Parathyroid adenoma (tissue), 2 donors: ENCODE results near the gene SIGLEC14.

Source experiments
- H2AFZ ChIP-seq: fragments of 300-600 bp; sonication (generic); one replicate; pipeline ENCODE4 v1.7.0; 2017; ENCODE audit warnings: antibody characterized with exemption, mild to moderate bottlenecking
- H3K27ac ChIP-seq: fragments of 300-600 bp; sonication (generic); one replicate; pipeline ENCODE4 v1.7.0; 2017
- H3K27me3 ChIP-seq: fragments of 300-600 bp; sonication (generic); one replicate; pipeline ENCODE4 v1.7.0; 2017; ENCODE audit warnings: low read length; ENCODE audit not compliant: control insufficient read depth, insufficient read depth
- H3K36me3 ChIP-seq: fragments of 300-600 bp; sonication (generic); one replicate; pipeline ENCODE4 v1.7.0; 2017; ENCODE audit warnings: low read length; ENCODE audit not compliant: control insufficient read depth, insufficient read depth
- H3K4me1 ChIP-seq: fragments of 300-600 bp; sonication (generic); one replicate; pipeline ENCODE4 v1.7.0; 2017; ENCODE audit warnings: control low read depth
- H3K4me2 ChIP-seq: fragments of 300-600 bp; sonication (generic); one replicate; pipeline ENCODE4 v1.7.0; 2017; ENCODE audit warnings: low read length
- H3K4me3 ChIP-seq: fragments of 300-600 bp; sonication (generic); one replicate; pipeline ENCODE4 v1.7.0; 2017; ENCODE audit warnings: low read depth, low read length
- H3K79me2 ChIP-seq: fragments of 300-600 bp; sonication (generic); one replicate; pipeline ENCODE4 v1.7.0; 2017; ENCODE audit warnings: control low read depth
- H3K9ac ChIP-seq: fragments of 300-600 bp; sonication (generic); one replicate; pipeline ENCODE4 v1.7.0; 2017; ENCODE audit warnings: mild to moderate bottlenecking
- H3K9me3 ChIP-seq: fragments of 300-600 bp; sonication (generic); one replicate; pipeline ENCODE4 v1.7.0; 2017; ENCODE audit warnings: low read length; ENCODE audit not compliant: control insufficient read depth
- TF ChIP-seq, protein P1 (sequence below): fragments of 300-600 bp; sonication (generic); IDR thresholded peaks from one replicate; pipeline ENCODE4 v1.7.0; 2017; ENCODE audit warnings: antibody characterized with exemption, mild to moderate bottlenecking
- donor health status: primary hyperparathyroidism.

Gene SIGLEC14

DNA sequence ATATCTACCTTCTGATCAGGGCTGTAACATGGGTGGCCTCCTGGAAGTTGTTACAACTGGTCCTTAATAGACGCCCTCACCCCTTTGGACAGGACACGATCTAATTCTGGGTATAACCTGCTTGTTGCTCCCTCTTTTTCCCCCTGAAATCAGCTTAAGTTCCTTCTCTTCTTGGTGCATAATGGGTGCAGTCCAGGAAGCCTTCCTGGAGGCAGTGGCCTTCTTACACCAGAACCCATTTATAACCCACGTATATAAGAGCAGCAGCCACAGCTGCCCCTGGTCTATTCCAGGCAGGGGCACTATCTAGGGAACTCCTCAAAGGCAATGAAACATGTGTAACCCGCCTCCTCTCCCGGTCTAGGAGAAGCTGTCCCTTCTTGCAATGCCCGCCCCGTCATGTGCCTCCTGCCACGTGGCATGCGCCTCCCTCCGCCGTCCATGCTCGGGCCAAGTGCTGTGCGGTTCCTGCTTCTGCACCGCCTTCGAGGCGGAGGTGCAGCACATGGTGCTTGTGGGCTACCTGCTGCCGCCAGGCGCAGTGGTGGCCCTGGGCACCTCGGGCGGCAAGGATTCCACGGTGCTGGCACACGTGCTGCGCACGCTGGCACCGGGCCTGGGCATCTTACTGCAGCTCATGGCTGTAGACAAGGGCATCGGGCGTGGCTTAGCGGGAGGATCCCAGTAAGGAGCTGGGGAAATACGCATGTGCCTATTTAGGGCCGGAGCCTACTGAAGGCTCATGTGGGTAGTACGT is 48.3 kb downstream of the SIGLEC14 start:
- H3K4me1 ChIP-seq: peaks cover 15% of the 10 kb centered on the region
- peaks cover 31% of the 10 kb centered on the region for H3K79me2 ChIP-seq
- TF ChIP-seq, protein P1, sequence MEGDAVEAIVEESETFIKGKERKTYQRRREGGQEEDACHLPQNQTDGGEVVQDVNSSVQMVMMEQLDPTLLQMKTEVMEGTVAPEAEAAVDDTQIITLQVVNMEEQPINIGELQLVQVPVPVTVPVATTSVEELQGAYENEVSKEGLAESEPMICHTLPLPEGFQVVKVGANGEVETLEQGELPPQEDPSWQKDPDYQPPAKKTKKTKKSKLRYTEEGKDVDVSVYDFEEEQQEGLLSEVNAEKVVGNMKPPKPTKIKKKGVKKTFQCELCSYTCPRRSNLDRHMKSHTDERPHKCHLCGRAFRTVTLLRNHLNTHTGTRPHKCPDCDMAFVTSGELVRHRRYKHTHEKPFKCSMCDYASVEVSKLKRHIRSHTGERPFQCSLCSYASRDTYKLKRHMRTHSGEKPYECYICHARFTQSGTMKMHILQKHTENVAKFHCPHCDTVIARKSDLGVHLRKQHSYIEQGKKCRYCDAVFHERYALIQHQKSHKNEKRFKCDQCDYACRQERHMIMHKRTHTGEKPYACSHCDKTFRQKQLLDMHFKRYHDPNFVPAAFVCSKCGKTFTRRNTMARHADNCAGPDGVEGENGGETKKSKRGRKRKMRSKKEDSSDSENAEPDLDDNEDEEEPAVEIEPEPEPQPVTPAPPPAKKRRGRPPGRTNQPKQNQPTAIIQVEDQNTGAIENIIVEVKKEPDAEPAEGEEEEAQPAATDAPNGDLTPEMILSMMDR: no peak
- no peak overlapping the region for H3K4me2 ChIP-seq
- no peaks in the 10 kb centered on the region for H3K9me3 ChIP-seq
- H3K27me3 ChIP-seq: no peaks in the 10 kb centered on the region
- no peak overlapping the region for H3K9ac ChIP-seq
- H3K27ac ChIP-seq: no peak overlapping the region
- no peaks in the 10 kb centered on the region for H3K36me3 ChIP-seq
- H2AFZ ChIP-seq: no peak overlapping the region
- no peak overlapping the region for H3K4me3 ChIP-seq

DNA sequence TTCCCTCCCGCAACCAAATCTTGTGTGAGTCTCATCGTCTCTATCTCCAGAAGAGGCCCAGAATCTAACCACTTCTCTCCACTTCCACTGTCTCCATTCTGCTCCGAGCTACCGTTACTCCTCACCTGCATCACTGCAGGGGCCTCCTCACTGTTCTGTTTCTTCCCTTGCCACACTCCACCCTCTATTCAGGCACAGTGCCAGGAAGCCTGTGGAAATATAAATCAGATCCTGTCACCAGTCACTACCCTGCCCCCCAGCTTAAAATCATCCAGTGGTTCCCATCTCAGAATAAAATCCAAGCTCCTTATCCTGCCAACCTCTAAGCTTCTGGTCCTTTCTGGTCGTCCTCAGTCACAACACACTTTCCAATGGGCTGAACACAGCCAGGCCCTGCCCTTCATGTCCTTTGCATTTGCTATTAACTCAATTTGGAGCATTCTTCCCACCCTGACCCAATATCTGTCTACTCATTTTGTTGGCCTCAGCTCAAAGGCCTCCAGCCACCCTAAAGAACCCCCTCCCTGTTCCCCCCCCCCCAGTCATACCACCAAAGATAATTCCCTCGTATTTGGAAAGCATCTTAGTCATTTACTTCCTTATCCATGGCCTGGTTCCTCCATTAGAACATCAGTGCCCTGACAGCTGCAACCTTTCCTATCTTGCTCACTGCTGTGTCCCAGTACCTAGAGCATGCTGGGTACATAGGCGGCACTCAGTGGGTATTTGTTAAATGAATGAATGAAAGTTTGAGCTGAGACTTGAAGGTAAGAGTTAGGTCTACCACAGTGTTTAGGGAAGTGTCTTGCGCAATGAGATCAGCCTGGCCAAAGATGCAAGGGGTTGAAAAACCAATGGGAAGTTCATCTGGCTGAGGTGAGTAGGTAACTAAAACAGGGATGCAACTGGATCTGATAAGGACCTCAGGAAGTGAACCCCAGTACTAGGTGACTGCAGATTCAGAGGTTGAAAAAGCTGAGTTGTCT is 51.1 kb downstream of the SIGLEC14 start:
- peak overlapping the region; percentile 88 for H3K27ac ChIP-seq
- peak overlapping the region; percentile 22 for H3K9ac ChIP-seq

DNA sequence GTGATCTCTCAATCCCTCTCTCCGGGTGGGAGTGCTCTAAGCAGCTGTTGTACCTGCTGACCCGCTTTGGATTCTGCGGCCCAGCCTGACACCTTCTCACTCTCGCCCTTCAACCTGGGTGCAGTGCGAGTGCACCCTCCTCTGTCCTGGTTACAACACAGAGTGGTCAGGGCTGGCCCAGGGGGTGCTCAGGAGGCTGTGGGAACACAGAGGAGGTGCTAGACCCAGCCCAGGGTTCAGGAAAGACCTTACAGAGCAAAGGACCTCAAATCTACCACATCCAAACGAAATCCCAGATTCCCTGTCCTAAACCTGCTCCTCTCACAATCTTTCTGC is 51.9 kb downstream of the SIGLEC14 start:
- Histone ChIP-seq H2AFZ (peak overlapping the region; percentile 72), H3K4me1 (peaks cover 19% of the 10 kb centered on the region), H3K79me2 (peaks cover 17% of the 10 kb centered on the region), H3K9ac (peak overlapping the region; percentile 22), H3K9me3 (no peaks in the 10 kb centered on the region), H3K27ac (peak overlapping the region; percentile 88), H3K4me3 (peak overlapping the region; percentile 89), H3K36me3 (no peaks in the 10 kb centered on the region), H3K27me3 (no peaks in the 10 kb centered on the region), H3K4me2 (peak overlapping the region; percentile 95)
- TF ChIP-seq, protein P1: no peak

More for the DNA sequence above, 51.1 kb downstream of the SIGLEC14 start:
- Histone ChIP-seq H3K4me1 (peaks cover 15% of the 10 kb centered on the region), H2AFZ (peak overlapping the region; percentile 72), H3K4me3 (peak overlapping the region; percentile 89), H3K36me3 (no peaks in the 10 kb centered on the region), H3K79me2 (peaks cover 17% of the 10 kb centered on the region), H3K9me3 (no peaks in the 10 kb centered on the region), H3K27me3 (no peaks in the 10 kb centered on the region), H3K4me2 (peak overlapping the region; percentile 95)
- TF ChIP-seq, protein P1: no peak

DNA sequence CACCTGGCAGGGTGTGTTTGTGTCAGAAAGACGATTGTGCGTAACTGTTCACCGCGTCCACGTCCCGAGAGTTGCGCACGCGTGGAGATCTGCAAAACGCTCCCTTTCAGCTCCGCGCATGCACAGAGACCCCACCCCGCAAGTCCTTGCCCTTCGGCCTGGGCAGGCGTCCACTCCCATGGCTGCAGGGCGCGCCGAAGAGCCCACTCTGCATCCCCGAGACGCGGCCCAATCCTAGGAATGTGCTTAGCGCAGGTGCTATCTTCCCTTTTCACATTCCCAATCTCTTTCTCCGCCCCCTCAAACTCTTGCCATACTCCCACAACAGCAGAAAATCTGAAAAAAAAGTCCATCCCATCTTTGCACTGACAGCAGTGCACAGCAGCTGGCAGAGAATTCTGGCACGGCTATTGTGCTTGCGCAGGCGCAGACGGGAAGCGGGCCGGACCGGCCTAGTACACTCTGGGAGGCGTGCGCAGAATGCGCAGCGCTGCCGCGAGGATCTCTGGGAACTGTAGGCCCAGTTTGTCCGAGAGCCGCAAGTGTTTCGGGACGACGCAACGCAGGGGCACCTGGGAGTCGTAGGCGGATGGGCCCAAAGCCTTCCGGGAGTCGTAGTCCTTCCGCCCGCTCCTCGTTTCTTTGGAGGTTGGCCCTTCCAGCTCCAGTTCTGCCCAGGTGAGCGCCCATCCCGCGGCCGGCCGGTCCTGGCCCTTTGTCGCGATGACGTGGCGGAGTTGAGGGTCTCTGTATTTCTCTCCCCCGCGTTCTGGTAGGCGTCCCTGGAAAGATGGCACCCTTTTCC is 52.5 kb downstream of the SIGLEC14 start:
- no peaks in the 10 kb centered on the region for H3K9me3 ChIP-seq
- peak overlapping the region; percentile 73 for H2AFZ ChIP-seq
- peaks cover 19% of the 10 kb centered on the region for H3K4me1 ChIP-seq
- no peaks in the 10 kb centered on the region for H3K36me3 ChIP-seq
- H3K79me2 ChIP-seq: peaks cover 17% of the 10 kb centered on the region
- H3K4me3 ChIP-seq: peak overlapping the region; percentile 89
- TF ChIP-seq, protein P1: no peak
- peak overlapping the region; percentile 88 for H3K27ac ChIP-seq
- no peaks in the 10 kb centered on the region for H3K27me3 ChIP-seq
- peak overlapping the region; percentile 22 for H3K9ac ChIP-seq
- peak overlapping the region; percentile 95 for H3K4me2 ChIP-seq
